Glutamatergic neuron (in vitro differentiated cells): ENCODE data around the gene PXK. TPM values are rescaled to one million over a fixed set of nuclear protein-coding genes. Genes with fewer than 3 reads are reported as not detected.
"Not testable (repeated sequence)": the region's sequence is repeated elsewhere in the genome, so short reads cannot be mapped to it uniquely, and the experiment has no call there.

Experiments
- DNase-seq: peaks from one replicate; pipeline ENCODE4 v3.0.0; 2022
- H3K27ac Mint-ChIP-seq: one replicate; pipeline ENCODE4 v1.8.0; 2020; ENCODE audit warnings: mild to moderate bottlenecking, mixed read lengths, inconsistent platforms; ENCODE audit not compliant: unreplicated experiment
- H3K27me3 Mint-ChIP-seq: one replicate; pipeline ENCODE4 v1.8.0; 2020; ENCODE audit warnings: mild to moderate bottlenecking, moderate library complexity, mixed read lengths, inconsistent platforms; ENCODE audit not compliant: unreplicated experiment
- H3K36me3 Mint-ChIP-seq: one replicate; pipeline ENCODE4 v1.8.0; 2020; ENCODE audit warnings: mild to moderate bottlenecking, mixed read lengths, inconsistent platforms; ENCODE audit not compliant: unreplicated experiment
- H3K4me1 Mint-ChIP-seq: one replicate; pipeline ENCODE4 v1.8.0; 2020; ENCODE audit warnings: mild to moderate bottlenecking, low read depth, mixed read lengths, inconsistent platforms; ENCODE audit not compliant: unreplicated experiment
- H3K4me3 Mint-ChIP-seq: one replicate; pipeline ENCODE4 v1.8.0; 2020; ENCODE audit warnings: mild to moderate bottlenecking, mixed read lengths, inconsistent platforms; ENCODE audit not compliant: unreplicated experiment
- H3K9me3 Mint-ChIP-seq: one replicate; pipeline ENCODE4 v1.8.0; 2020; ENCODE audit warnings: mild to moderate bottlenecking, moderate library complexity, mixed read lengths, inconsistent platforms; ENCODE audit not compliant: unreplicated experiment
- total RNA-seq: library from RNA; stranded (reverse); fragmentation: NEBNext Ultra II Directional; extraction: Animal tissue kit (Norgen Biotek cat#: 25700); gene quantifications from one replicate; pipeline ENCODE4 v1.2.1, GENCODE V29; 2021; ENCODE audit not compliant: unreplicated experiment
- TF ChIP-seq, protein P1 (sequence below): fragments of 200-600 bp; sonication (generic); IDR thresholded peaks from one replicate; pipeline ENCODE4 v1.5.0; 2021; ENCODE audit not compliant: partially characterized antibody, unreplicated experiment

The PXK gene
- total RNA-seq, 1 donor from 2014 or later: 14.0 TPM

- Mint-ChIP-seq H3K4me3 (no peak overlapping the region), H3K36me3 (no peaks in the 10 kb centered on the region), H3K27ac (no peak overlapping the region), H3K4me1 (peaks cover 8% of the 10 kb centered on the region), H3K27me3 (peaks cover 7% of the 10 kb centered on the region), H3K9me3 (peaks cover 7% of the 10 kb centered on the region)
- DNase-seq: no peak
- TF ChIP-seq, protein P1, sequence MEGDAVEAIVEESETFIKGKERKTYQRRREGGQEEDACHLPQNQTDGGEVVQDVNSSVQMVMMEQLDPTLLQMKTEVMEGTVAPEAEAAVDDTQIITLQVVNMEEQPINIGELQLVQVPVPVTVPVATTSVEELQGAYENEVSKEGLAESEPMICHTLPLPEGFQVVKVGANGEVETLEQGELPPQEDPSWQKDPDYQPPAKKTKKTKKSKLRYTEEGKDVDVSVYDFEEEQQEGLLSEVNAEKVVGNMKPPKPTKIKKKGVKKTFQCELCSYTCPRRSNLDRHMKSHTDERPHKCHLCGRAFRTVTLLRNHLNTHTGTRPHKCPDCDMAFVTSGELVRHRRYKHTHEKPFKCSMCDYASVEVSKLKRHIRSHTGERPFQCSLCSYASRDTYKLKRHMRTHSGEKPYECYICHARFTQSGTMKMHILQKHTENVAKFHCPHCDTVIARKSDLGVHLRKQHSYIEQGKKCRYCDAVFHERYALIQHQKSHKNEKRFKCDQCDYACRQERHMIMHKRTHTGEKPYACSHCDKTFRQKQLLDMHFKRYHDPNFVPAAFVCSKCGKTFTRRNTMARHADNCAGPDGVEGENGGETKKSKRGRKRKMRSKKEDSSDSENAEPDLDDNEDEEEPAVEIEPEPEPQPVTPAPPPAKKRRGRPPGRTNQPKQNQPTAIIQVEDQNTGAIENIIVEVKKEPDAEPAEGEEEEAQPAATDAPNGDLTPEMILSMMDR: no peak
Measured at GRCh38 chr3:58434990-58435389, 102.3 kb downstream of the PXK start.

GRCh38 chr3:58437276-58437675, 104.6 kb downstream of the PXK start:
- not testable (repeated sequence) for H3K4me3 Mint-ChIP-seq, H3K27ac Mint-ChIP-seq, H3K27me3 Mint-ChIP-seq, H3K36me3 Mint-ChIP-seq, DNase-seq, H3K9me3 Mint-ChIP-seq
- H3K4me1 Mint-ChIP-seq: peaks cover 10% of the 10 kb centered on the region

DNA sequence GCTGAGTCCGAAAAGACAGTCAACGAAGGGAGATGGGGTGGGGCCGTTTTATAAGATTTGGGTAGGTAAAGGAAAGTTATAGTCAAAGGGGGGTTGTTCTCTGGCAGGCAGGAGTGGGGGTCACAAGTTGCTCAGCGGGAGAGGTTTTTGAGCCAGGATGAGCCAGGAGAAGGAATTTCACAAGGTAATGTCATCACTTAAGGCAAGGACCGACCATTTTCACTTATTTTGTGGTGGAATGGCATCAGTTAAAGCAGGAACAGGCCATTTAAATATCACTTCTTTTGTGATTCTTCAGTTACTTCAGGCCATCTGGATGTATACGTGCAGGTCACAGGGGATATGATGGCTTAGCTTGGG, 108.3 kb downstream of the PXK start:
- not testable (repeated sequence) for H3K4me3 Mint-ChIP-seq, DNase-seq, H3K27me3 Mint-ChIP-seq, H3K9me3 Mint-ChIP-seq, H3K36me3 Mint-ChIP-seq, H3K4me1 Mint-ChIP-seq, H3K27ac Mint-ChIP-seq

DNA sequence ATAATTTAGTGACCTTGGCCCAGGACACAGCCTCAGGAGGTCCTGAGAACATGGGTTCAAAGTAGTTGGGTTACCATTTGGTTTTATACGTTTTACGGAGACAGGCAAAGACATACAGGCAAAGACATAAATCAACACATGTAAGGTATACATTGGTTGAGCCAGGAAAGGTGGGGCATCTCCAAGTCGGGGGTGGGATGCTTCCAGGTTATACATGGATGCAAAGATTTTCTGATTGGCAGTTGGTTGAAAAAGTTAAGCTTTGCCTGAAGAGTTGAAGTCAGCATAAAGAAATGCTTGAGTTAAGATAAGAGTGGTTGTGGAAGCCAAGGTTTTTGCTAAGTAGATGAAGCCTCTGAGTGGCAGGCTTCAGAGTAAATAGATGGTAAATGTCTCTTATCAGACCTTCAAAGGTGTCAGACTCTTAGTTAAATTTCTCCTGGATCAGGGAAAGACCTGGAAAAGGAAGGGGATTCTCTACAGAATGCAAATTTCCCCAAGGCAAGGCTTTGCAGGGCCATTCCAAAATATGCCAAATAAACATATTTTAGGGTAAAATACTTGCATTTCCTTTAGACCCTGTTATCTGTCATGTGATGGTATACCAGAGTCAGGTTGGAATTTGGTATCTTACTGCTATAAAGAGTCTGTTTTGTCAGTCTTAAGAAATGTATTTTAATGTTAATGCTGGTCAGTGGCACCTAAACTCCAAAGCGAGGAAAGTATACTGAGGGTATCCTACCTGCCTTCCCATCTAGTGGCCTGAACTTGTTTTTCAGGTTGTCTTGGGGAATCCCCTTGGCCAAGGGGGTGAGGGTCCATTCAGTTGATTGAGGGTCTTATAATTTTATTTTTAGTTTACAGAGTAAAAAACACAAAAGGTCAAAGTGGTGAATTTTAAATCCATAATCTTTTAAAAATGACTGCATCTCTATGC, 109.1 kb downstream of the PXK start:
- Mint-ChIP-seq H3K9me3 (no peaks in the 10 kb centered on the region), H3K4me1 (peaks cover 3% of the 10 kb centered on the region), H3K27ac (no peak overlapping the region), H3K4me3 (no peak overlapping the region), H3K27me3 (peaks cover 5% of the 10 kb centered on the region), H3K36me3 (no peaks in the 10 kb centered on the region)
- TF ChIP-seq, protein P1: no peak
- DNase-seq: no peak

GRCh38 chr3:58452176-58452575, 119.5 kb downstream of the PXK start:
- DNase-seq: no peak
- peaks cover 15% of the 10 kb centered on the region for H3K36me3 Mint-ChIP-seq
- H3K9me3 Mint-ChIP-seq: no peaks in the 10 kb centered on the region
- no peaks in the 10 kb centered on the region for H3K4me1 Mint-ChIP-seq
- TF ChIP-seq, protein P1: no peak
- H3K4me3 Mint-ChIP-seq: no peak overlapping the region
- H3K27me3 Mint-ChIP-seq: peaks cover 2% of the 10 kb centered on the region
- no peak overlapping the region for H3K27ac Mint-ChIP-seq

DNA sequence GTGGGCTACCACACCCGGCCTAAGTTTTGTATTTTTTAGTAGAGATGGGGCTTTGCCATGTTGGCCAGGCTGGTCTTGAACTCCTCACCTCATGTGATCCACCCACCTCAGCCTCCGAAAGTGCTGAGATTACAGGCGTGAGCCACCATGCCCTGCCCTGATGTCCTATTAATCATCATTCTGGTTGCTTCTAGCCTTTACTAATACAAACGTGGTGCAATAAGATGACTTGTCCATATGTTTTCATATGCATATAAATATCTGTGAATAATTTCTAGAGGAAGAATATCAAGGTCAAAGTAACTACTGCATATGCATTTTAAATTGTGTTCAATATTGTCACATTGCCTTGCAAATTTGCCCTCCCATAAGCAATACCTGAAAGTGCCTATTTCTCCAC, 126.5 kb downstream of the PXK start:
- TF ChIP-seq, protein P1: no peak
- no peaks in the 10 kb centered on the region for H3K9me3 Mint-ChIP-seq
- peaks cover 2% of the 10 kb centered on the region for H3K4me1 Mint-ChIP-seq
- H3K27ac Mint-ChIP-seq: no peak overlapping the region
- H3K36me3 Mint-ChIP-seq: peaks cover 5% of the 10 kb centered on the region
- no peak for DNase-seq
- H3K4me3 Mint-ChIP-seq: no peak overlapping the region
- H3K27me3 Mint-ChIP-seq: peaks cover 1% of the 10 kb centered on the region
